HepG2 (cell line): ENCODE results near the gene NCOA7. TPM values are rescaled to one million over a fixed set of nuclear protein-coding genes. Genes with fewer than 3 reads are reported as not detected.

Experiments used
- DDIT3 ChIP-seq: sonication (generic); formaldehyde crosslinking; IDR thresholded peaks from 2 replicates; pipeline ENCODE4 v1.4.0; 2020; ENCODE audit warnings: mild to moderate bottlenecking, missing genetic modification reagents
- FUBP1 ChIP-seq: sonication (generic); formaldehyde crosslinking; IDR thresholded peaks from 2 replicates; pipeline ENCODE4 v1.5.1; 2020; ENCODE audit warnings: missing genetic modification reagents, mild to moderate bottlenecking, borderline replicate concordance
- JUNB ChIP-seq: sonication (generic); formaldehyde crosslinking; IDR thresholded peaks from 2 replicates; pipeline ENCODE4 v1.8.0; 2022; ENCODE audit warnings: missing genetic modification reagents, mild to moderate bottlenecking, borderline replicate concordance
- MAFG ChIP-seq: sonication (generic); formaldehyde crosslinking; IDR thresholded peaks from 2 replicates; pipeline ENCODE4 v1.5.1; 2020; ENCODE audit warnings: mild to moderate bottlenecking, missing genetic modification reagents
- MIER3 ChIP-seq: IDR thresholded peaks from 2 replicates; pipeline ENCODE4 v1.6.1; 2016; ENCODE audit warnings: missing compliant biosample characterization, borderline replicate concordance
- MXD4 ChIP-seq: IDR thresholded peaks from 2 replicates; pipeline ENCODE4 v1.6.1; 2016; ENCODE audit warnings: mild to moderate bottlenecking, missing biosample characterization, missing genetic modification reagents
- NFIB ChIP-seq: sonication (generic); formaldehyde crosslinking; IDR thresholded peaks from 2 replicates; pipeline ENCODE4 v1.9.0; 2021; ENCODE audit warnings: missing genetic modification reagents, mild to moderate bottlenecking, borderline replicate concordance
- PAF1 ChIP-seq: IDR thresholded peaks from 2 replicates; pipeline ENCODE4 v1.6.1; 2016; ENCODE audit warnings: missing genetic modification reagents, missing compliant biosample characterization
- PRDM10 ChIP-seq: sonication (generic); formaldehyde crosslinking; IDR thresholded peaks from 2 replicates; pipeline ENCODE4 v1.4.0; 2020; ENCODE audit warnings: low read depth, missing genetic modification reagents
- RNF219 ChIP-seq: sonication (generic); formaldehyde crosslinking; IDR thresholded peaks from 2 replicates; pipeline ENCODE4 v1.5.0; 2020; ENCODE audit warnings: mild to moderate bottlenecking, missing genetic modification reagents
- SMC3 ChIP-seq: IDR thresholded peaks from 2 replicates; pipeline ENCODE4 v1.6.1; 2011; ENCODE audit warnings: low read length, improper control_type of control experiment
- SMYD3 ChIP-seq: sonication (generic); formaldehyde crosslinking; IDR thresholded peaks from 2 replicates; pipeline ENCODE4 v1.8.1; 2023; ENCODE audit warnings: mild to moderate bottlenecking, missing genetic modification reagents
- SRF ChIP-seq: IDR thresholded peaks from 2 replicates; pipeline ENCODE4 v1.6.1; 2011; ENCODE audit warnings: mild to moderate bottlenecking, low read depth, low read length, moderate library complexity
- TERF1 ChIP-seq: sonication (generic); formaldehyde crosslinking; IDR thresholded peaks from 2 replicates; pipeline ENCODE4 v1.8.0; 2022; ENCODE audit warnings: mild to moderate bottlenecking, missing genetic modification reagents, moderate library complexity
- YY1 ChIP-seq: IDR thresholded peaks from 2 replicates; pipeline ENCODE4 v1.6.1; 2011; ENCODE audit warnings: low read length, low read depth, moderate library complexity, mild to moderate bottlenecking; ENCODE audit not compliant: insufficient read depth, insufficient replicate concordance
- ZFP36 ChIP-seq: fragments of 150-350 bp; IDR thresholded peaks from 2 replicates; pipeline ENCODE4 v1.6.1; 2018; ENCODE audit warnings: borderline replicate concordance, low read length, low read depth; ENCODE audit not compliant: partially characterized antibody
- ZNF160 ChIP-seq: sonication (generic); formaldehyde crosslinking; IDR thresholded peaks from 2 replicates; pipeline ENCODE4 v1.8.0; 2022; ENCODE audit warnings: mild to moderate bottlenecking, inconsistent platforms, missing genetic modification reagents
- ZNF773 ChIP-seq: sonication (generic); formaldehyde crosslinking; IDR thresholded peaks from 2 replicates; pipeline ENCODE4 v1.4.0; 2020; ENCODE audit warnings: missing genetic modification reagents, borderline replicate concordance
- polyA plus RNA-seq, 8 experiments: library from polyadenylated mRNA; depleted of rRNA in 3 of 8; stranded (reverse) in 7 of 8; unstranded in 1 of 8; fragments of >200 nt; fragmentation: Illumina TruSeq in 4 of 8; extraction: Trizol in 4 of 8; gene quantifications; 2 replicates each; pipeline versions ENCODE4 v1.2.1 to v1.2.3, GENCODE V29; 2011 to 2016; ENCODE audit warnings: low read depth in 4 of 8, missing spikeins in 1 of 8, mixed read lengths in 1 of 8; ENCODE audit not compliant: insufficient read depth in 1 of 8
- total RNA-seq, 5 experiments: library from RNA; depleted of rRNA; stranded (reverse); fragments of >200 nt; fragmentation: Illumina TruSeq; extraction: Trizol; gene quantifications; 2 replicates each; pipeline ENCODE4 v1.2.3, GENCODE V29; 2016; ENCODE audit warnings: low read depth in 1 of 5

NCOA7 gene
- total and polyA plus RNA-seq, 2 of the 13 experiments (the other 11 are each of a cell fraction or from before 2014, with no cell fraction given) = 13.6 to 20.8 TPM

GRCh38 chr6:125749173-125749864 is 41.4 kb upstream of the NCOA7 start, which contains the start of gene HEY2 (continued):
- TF ChIP-seq ZNF773 (CRISPR knock-in tag) (0 out of 2 replicates have a peak, but pooled peaks have one; percentile 51), ZFP36 (no peak), ZNF160 (CRISPR knock-in tag) (peak; percentile 83; the same call in 1 of the 2 replicates), MIER3 (0 out of 2 replicates have a peak, but pooled peaks have one; percentile 5), NFIB (CRISPR knock-in tag) (no peak), YY1 (peak; percentile 75), MAFG (CRISPR knock-in tag) (no peak), MXD4 (CRISPR knock-in tag) (no peak), SMC3 (no peak), SRF (no peak), JUNB (CRISPR knock-in tag) (no peak), SMYD3 (CRISPR knock-in tag) (no peak), PRDM10 (CRISPR knock-in tag) (0 out of 2 replicates have a peak, but pooled peaks have one; percentile 80), TERF1 (CRISPR knock-in tag) (no peak), DDIT3 (CRISPR knock-in tag) (no peak), FUBP1 (no peak), RNF219 (CRISPR knock-in tag) (no peak), PAF1 (no peak)
